ENCODE results near the gene PBX3. TPM values are rescaled to one million over a fixed set of nuclear protein-coding genes. Genes with fewer than 3 reads are reported as not detected.

PBX3 gene
- total and polyA plus RNA-seq, 9 of the 15 experiments (the other 6 are each of a cell fraction or from before 2014, with no cell fraction given), result 0.14 to 5.8 (median 0.92) TPM

GRCh38 chr9:125908136-125908535, 161.0 kb downstream of the PBX3 start (continued):
- TF ChIP-seq MBD1 (CRISPR knock-in tag; IDR thresholded peaks at IDR 0.05), result no peak

- Histone ChIP-seq H3K9me1 (ENCODE audit: control insufficient read depth, insufficient read depth, low read length) (no peaks in the 10 kb centered on the region), H3K4me2 (ENCODE audit: insufficient read depth, low read length) (no peak overlapping the region), H3K4me3 (no peak overlapping the region), H3K4me1 (replicated peaks in 1 of 2; ENCODE audit: control insufficient read depth in 2 of 2, insufficient read depth in 2 of 2, low read length in 2 of 2) (no peaks in the 10 kb centered on the region), H3K79me2 (ENCODE audit: control insufficient read depth, insufficient read depth, low read length) (no peaks in the 10 kb centered on the region), H3K9me3 (replicated peaks; ENCODE audit: control insufficient read depth, insufficient read depth, low read depth, low read length) (no peaks in the 10 kb centered on the region), H3K27ac (ENCODE audit: extremely low read depth, low read depth, low read length) (no peak overlapping the region), H3K36me3 (ENCODE audit: control insufficient read depth, insufficient read depth, low read length) (no peaks in the 10 kb centered on the region), H3K27me3 (ENCODE audit: control insufficient read depth in 2 of 2, insufficient read depth in 2 of 2, low read length in 2 of 2) (peaks cover 0 to 6% of the 10 kb centered on the region in 2 experiments; a peak in 2 of 5 replicates), H2AFZ (ENCODE audit: low read depth, low read length) (no peak overlapping the region), H3K9ac (ENCODE audit: insufficient read depth in 1 of 2, low read depth in 2 of 2, low read length in 2 of 2) (no peak overlapping the region), H4K20me1 (replicated peaks; ENCODE audit: control insufficient read depth, insufficient read depth, low read length) (no peaks in the 10 kb centered on the region)
- BruUV-seq (replicated peaks), result no TSS peak
- in situ Hi-C loops (cut with MboI), result loop anchor here (10.0 kb wide), 1 partner anchor 1024 kb away; no protein-coding TSS in a partner anchor
- 3% methylated on average over 2 of the region's 2 CpGs for WGBS (ENCODE audit: insufficient coverage, low coverage, missing lambda C conversion rate)
- ChIA-PET POLR2A (interaction anchor here (1.2 to 1.7 kb wide), 2 partner anchors 9 to 11 kb away, joined by 3 read pairs; no protein-coding TSS in a partner anchor), CTCF (ENCODE audit: low intra/inter-chr PET ratio) (interaction anchor here (0.7 kb wide), 1 partner anchor 142 kb away, joined by 3 read pairs; no protein-coding TSS in a partner anchor)
- intact Hi-C loops (cut with micrococcal nuclease), result no loop called here
- ATAC-seq (no peak), DNase-seq (ENCODE audit: extremely low read depth in 1 of 4, low spot score in 3 of 4) (no peak), FAIRE-seq (no peak)
- TF ChIP-seq RNF219 (CRISPR knock-in tag; IDR thresholded peaks at IDR 0.05) (no peak), TOE1 (IDR thresholded peaks at IDR 0.05; ENCODE audit: borderline replicate concordance) (no peak), TOE1 (CRISPR knock-in tag; IDR thresholded peaks at IDR 0.05; ENCODE audit: borderline replicate concordance, low read depth) (no peak), ELF2 (CRISPR knock-in tag; IDR thresholded peaks at IDR 0.05) (no peak), ETV1 (tag; conservative IDR thresholded peaks at IDR 0.05; ENCODE audit: low read depth) (no peak), FOXA1 (IDR thresholded peaks at IDR 0.05; ENCODE audit: borderline replicate concordance) (no peak), ID3 (CRISPR knock-in tag; IDR thresholded peaks at IDR 0.05) (no peak), ID3 (tag; IDR thresholded peaks at IDR 0.05) (no peak), EGR1 (conservative IDR thresholded peaks at IDR 0.05) (no peak), SMAD3 (CRISPR knock-in tag; conservative IDR thresholded peaks at IDR 0.05) (no peak), FOSL1 (tag; conservative IDR thresholded peaks at IDR 0.05) (no peak)
These were observed 161.8 kb downstream of the PBX3 start for GRCh38 chr9:125908966-125909365.
